NCI-H524 treated with DMSO at 0.1 percent for 48 hours (cell line): Measurements from ENCODE around the gene PROKR2.

Experiments used
- DNase-seq: peaks from one replicate; lab custom pipeline; 2025; lab: John Stamatoyannopoulos, UW

PROKR2 gene

GRCh38 chr20:5316188-5317158 lies at the start of gene PROKR2:
Gene PROKR2 (minus strand): TSS chr20:5316954. CDS start chr20:5314369, 2,585 bp downstream.
- no peak for DNase-seq

- no peak for DNase-seq
Measured at GRCh38 chr20:5364997-5365597, 48.3 kb upstream of the PROKR2 start.

- DNase-seq: no peak
Measured at GRCh38 chr20:5364136-5364821, 47.5 kb upstream of the PROKR2 start.

GRCh38 chr20:5362771-5363170 lies 46.0 kb upstream of the PROKR2 start:
- DNase-seq: no peak

GRCh38 chr20:5361176-5361575 lies 44.4 kb upstream of the PROKR2 start:
- no peak for DNase-seq

GRCh38 chr20:5357946-5358345 lies 41.2 kb upstream of the PROKR2 start:
- no peak for DNase-seq

GRCh38 chr20:5356941-5357340 lies 40.2 kb upstream of the PROKR2 start:
- no peak for DNase-seq

- DNase-seq: no peak
Measured at GRCh38 chr20:5354901-5355300, 38.1 kb upstream of the PROKR2 start.

- DNase-seq: no peak
Measured at GRCh38 chr20:5353624-5354496, 37.1 kb upstream of the PROKR2 start.

GRCh38 chr20:5349448-5349847 lies 32.7 kb upstream of the PROKR2 start:
- no peak for DNase-seq

GRCh38 chr20:5342021-5342420 lies 25.3 kb upstream of the PROKR2 start:
- DNase-seq: no peak

- DNase-seq: no peak
Measured at GRCh38 chr20:5331340-5331739, 14.6 kb upstream of the PROKR2 start.

GRCh38 chr20:5328268-5328667 lies 11.5 kb upstream of the PROKR2 start:
- DNase-seq: no peak

GRCh38 chr20:5327356-5327755 lies 10.6 kb upstream of the PROKR2 start:
- DNase-seq: no peak

GRCh38 chr20:5315807-5316187 lies 957 bp downstream of the PROKR2 start:
- DNase-seq: no peak

- DNase-seq: no peak
Measured at GRCh38 chr20:5313916-5314315, 2.8 kb downstream of the PROKR2 start.

GRCh38 chr20:5312518-5312917 lies 4.2 kb downstream of the PROKR2 start:
- no peak for DNase-seq

- no peak for DNase-seq
Measured at GRCh38 chr20:5309971-5310370, 6.8 kb downstream of the PROKR2 start.

GRCh38 chr20:5298811-5299210 lies 17.9 kb downstream of the PROKR2 start:
- no peak for DNase-seq

GRCh38 chr20:5297280-5298004 lies 19.3 kb downstream of the PROKR2 start:
- no peak for DNase-seq

GRCh38 chr20:5290596-5290995 lies 26.2 kb downstream of the PROKR2 start:
- DNase-seq: no peak
